Stomach smooth muscle (tissue), 2 donors: Measurements from ENCODE around the gene EMP3.
"Not testable (repeated sequence)": the region's sequence is repeated elsewhere in the genome, so short reads cannot be mapped to it uniquely, and the experiment has no call there.

ENCODE experiments used
- H3K27ac ChIP-seq: one replicate; pipeline ENCODE4 v1.7.0; 2013; ENCODE audit warnings: mild to moderate bottlenecking, low read length, inconsistent platforms
- H3K27me3 ChIP-seq, 2 donors: one replicate each; pipeline ENCODE4 v1.7.0; 2013; ENCODE audit warnings: low read length in 2 of 2; ENCODE audit not compliant: insufficient read depth in 2 of 2, control insufficient read depth in 1 of 2
- H3K36me3 ChIP-seq, 2 donors: one replicate each; pipeline ENCODE4 v1.7.0; 2013; ENCODE audit warnings: low read length in 2 of 2; ENCODE audit not compliant: control insufficient read depth in 2 of 2, insufficient read depth in 2 of 2
- H3K4me1 ChIP-seq: one replicate; pipeline ENCODE4 v1.7.0; 2013; ENCODE audit warnings: low read length; ENCODE audit not compliant: control insufficient read depth, insufficient read depth
- H3K4me3 ChIP-seq, 2 donors: one replicate each; pipeline ENCODE4 v1.7.0; 2013; ENCODE audit warnings: low read length in 2 of 2
- H3K9ac ChIP-seq, 2 donors: one replicate each; pipeline ENCODE4 v1.7.0; 2013; ENCODE audit warnings: low read length in 2 of 2, mild to moderate bottlenecking in 1 of 2
- H3K9me3 ChIP-seq, 2 donors: one replicate each; pipeline ENCODE4 v1.7.0; 2013; ENCODE audit warnings: low read length in 2 of 2; ENCODE audit not compliant: control insufficient read depth in 2 of 2
- donor health status: healthy.
- donor health status: Pancreatic carcinoma.

EMP3 gene, protein sequence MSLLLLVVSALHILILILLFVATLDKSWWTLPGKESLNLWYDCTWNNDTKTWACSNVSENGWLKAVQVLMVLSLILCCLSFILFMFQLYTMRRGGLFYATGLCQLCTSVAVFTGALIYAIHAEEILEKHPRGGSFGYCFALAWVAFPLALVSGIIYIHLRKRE

DNA sequence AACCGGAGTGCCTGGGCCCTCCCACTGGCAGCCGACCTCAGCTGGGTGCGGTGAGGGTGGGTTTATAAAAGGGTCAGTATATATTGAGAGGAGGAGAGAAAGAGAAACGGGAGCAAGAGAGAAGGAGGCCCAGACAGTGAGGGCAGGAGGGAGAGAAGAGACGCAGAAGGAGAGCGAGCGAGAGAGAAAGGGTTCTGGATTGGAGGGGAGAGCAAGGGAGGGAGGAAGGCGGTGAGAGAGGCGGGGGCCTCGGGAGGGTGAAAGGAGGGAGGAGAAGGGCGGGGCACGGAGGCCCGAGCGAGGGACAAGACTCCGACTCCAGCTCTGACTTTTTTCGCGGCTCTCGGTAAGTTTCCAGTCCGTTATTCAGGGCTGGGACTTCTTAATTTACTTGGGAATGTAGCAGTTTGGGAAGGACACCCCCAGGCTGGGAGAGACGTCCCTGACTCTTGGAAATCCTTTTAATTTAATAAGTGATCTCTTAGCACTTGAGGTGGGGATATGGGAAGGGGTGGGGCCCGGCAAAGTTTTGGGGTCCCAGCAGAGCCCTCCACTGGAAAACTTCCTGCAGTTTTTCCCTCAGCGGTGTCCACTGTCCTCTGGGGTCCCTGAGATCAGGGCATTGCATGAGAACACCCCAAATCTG lies at the start of gene EMP3:
Gene EMP3 (plus strand): TSS at position 288 of the 646 bp plus-strand sequence. CDS start 1,293 bp downstream, outside the sequence.
- Histone ChIP-seq H3K36me3 (peaks cover 6 to 10% of the 10 kb centered on the region in 2 donors), H3K4me3 (peak within 1 kb of the TSS; percentile 85), H3K27me3 (no peaks in the 10 kb centered on the region), H3K9me3 (no peaks in the 10 kb centered on the region), H3K27ac (peak within 1 kb of the TSS; percentile 90), H3K9ac (peak within 1 kb of the TSS; percentile 92 to 93), H3K4me1 (peaks cover 56% of the 10 kb centered on the region)

DNA sequence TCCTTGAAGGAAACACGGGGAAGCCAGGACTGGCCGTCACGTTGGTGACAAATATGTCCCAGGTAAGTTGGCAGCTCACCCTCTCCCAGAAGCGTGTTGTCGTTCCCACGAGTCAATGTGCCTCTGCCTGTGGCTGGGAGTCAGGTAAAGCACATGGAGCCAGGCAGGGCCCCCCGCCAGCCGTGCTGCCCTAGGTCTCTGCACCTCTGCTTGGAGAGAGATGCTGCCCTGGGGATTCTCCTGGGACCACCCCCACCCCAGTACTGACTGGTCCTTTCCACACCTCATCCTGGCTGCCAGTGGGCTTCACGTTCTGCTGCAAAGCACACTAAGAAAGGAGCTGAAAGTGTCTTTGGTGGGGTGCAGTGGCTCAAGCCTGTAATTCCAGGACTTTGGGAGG lies 45.6 kb upstream of the EMP3 start:
- Histone ChIP-seq H3K4me1 (no peaks in the 10 kb centered on the region), H3K4me3 (no peak overlapping the region), H3K27ac (no peak overlapping the region), H3K9ac (no peak overlapping the region), H3K27me3 (peaks cover 0 to 8% of the 10 kb centered on the region in 2 donors), H3K36me3 (no peaks in the 10 kb centered on the region), H3K9me3 (peaks cover 4 to 5% of the 10 kb centered on the region in 2 donors)

DNA sequence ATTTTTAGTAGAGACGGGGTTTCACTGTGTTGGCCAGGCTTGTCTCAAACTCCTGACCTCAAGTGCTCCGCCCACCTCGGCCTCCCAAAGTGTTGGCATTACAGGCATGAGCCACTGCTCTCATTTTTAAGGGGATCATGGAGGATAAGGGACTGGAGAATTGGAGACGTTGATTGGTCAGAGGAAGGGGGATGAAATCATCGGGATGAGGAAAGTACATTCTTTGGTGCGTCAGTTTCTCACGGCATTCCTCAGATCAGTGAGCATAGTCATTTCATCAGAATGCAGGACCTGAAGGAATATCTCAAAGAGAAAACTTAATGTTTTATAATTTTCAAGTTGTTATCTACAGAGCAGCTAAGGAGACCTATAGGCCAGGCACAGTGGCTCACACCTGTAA lies 41.4 kb upstream of the EMP3 start:
- no peak overlapping the region for H3K4me3 ChIP-seq
- no peak overlapping the region for H3K27ac ChIP-seq
- H3K4me1 ChIP-seq, result no peaks in the 10 kb centered on the region
- H3K36me3 ChIP-seq, result no peaks in the 10 kb centered on the region
- no peak overlapping the region for H3K9ac ChIP-seq
- peaks cover 0 to 7% of the 10 kb centered on the region in 2 donors for H3K27me3 ChIP-seq
- H3K9me3 ChIP-seq, result peaks cover 7 to 12% of the 10 kb centered on the region in 2 donors

DNA sequence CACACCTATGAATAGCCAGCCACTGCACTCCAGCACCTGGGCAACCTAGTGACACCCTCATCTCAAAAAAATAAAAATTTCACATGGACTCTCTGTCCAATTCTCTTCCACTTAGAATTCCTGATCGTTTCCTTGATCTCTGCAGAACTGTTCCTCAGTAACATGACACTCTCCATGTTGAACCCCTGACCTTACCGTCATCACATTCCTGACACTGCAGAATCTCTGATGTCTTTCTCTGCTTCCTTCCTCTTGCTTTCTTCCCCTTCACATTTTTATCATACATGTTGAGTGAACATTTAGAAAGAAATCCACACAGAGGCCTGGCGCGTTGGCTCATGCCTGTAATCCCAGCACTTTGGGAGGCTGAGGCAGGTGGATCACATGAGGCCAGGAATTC lies 40.5 kb upstream of the EMP3 start:
- no peak overlapping the region for H3K9ac ChIP-seq
- no peaks in the 10 kb centered on the region for H3K36me3 ChIP-seq
- H3K27ac ChIP-seq, result no peak overlapping the region
- no peak overlapping the region for H3K4me3 ChIP-seq
- H3K9me3 ChIP-seq, result peaks cover 7 to 12% of the 10 kb centered on the region in 2 donors
- no peaks in the 10 kb centered on the region for H3K4me1 ChIP-seq
- H3K27me3 ChIP-seq, result peaks cover 0 to 7% of the 10 kb centered on the region in 2 donors

DNA sequence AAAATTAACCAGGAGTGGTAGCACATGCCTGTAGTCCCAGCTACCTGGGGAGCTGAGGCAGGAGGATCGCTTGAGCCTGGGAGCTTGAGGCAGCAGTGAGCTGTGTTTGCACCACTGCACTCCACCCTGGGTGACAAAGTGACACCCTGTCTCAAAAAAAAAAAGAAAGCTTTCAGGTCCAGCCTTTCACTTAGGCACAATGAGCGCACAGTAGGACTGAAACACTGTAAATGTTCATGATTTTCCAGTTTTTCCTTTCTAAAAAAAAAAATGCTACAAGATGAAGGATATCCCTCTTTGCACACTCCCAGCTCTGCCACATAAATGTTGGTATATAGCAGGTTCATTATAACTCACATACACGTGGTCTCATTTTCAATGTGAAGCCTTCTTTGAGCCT lies 37.6 kb upstream of the EMP3 start:
- Histone ChIP-seq H3K36me3 (no peaks in the 10 kb centered on the region), H3K9ac (no peak overlapping the region), H3K27me3 (peaks cover 5 to 12% of the 10 kb centered on the region in 2 donors), H3K27ac (no peak overlapping the region), H3K4me1 (peaks cover 14% of the 10 kb centered on the region), H3K4me3 (no peak overlapping the region), H3K9me3 (peaks cover 7 to 12% of the 10 kb centered on the region in 2 donors)

DNA sequence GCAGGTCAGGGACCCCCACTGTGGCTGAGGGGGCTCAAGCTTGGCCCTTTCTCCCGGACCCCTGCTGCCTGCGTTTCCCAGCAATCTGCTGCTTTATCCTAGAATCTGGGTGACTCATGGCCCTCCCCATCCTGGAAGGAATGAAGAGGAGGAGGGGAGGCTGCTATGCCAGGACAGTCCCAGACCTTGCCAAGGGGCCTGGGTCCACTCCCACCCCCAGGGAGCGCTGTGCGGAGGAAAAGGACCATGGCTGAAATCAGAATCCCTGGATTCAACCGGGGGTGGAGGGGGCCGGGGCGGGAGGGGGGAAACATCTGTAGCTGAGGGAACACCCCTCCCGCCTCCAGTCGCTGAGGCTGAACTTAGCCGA lies 35.0 kb upstream of the EMP3 start:
- Histone ChIP-seq H3K4me3 (peak overlapping the region in 1 of 2 donors; percentile 73), H3K9me3 (peaks cover 2 to 8% of the 10 kb centered on the region in 2 donors), H3K36me3 (no peaks in the 10 kb centered on the region), H3K27ac (no peak overlapping the region), H3K27me3 (peaks cover 5 to 11% of the 10 kb centered on the region in 2 donors), H3K4me1 (peaks cover 14% of the 10 kb centered on the region), H3K9ac (no peak overlapping the region)

DNA sequence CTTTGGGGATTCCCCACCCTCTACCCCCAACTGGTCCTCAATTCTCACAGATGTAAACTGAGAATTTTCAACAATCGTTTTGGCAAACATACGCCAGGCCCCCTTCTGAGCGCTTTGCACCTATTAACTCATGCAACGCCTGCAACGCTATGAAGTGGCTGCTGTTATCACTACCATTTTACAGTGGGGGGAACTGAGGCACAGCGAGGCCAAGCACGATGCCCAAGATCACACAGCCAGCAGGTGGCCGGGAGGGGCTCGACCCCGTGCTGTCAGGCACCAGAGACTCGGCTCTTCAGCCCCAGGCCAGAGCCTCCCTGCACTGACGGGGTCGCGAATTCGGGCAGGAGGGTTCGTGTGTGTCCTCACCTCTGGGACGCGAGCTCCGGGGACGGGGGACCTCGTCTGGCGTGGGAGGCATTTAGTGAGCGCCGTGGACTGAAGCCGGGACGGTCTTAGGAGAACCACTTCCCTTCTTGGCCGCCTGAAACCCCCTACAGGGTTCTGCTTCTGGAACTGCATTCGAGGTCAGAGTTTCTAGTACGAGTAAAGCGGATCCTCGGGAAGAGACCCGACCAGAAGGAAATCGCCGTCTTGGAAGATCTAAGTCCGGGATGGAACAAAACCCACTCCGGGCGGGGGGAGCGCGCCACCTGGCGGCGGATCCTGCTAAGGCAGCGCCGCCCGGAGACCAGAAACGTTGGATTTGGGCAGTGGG lies 34.4 kb upstream of the EMP3 start:
- Histone ChIP-seq H3K4me3 (peak overlapping the region; percentile 44 to 73), H3K27ac (no peak overlapping the region), H3K27me3 (peaks cover 5 to 11% of the 10 kb centered on the region in 2 donors), H3K4me1 (peaks cover 14% of the 10 kb centered on the region), H3K9me3 (peaks cover under 1 to 6% of the 10 kb centered on the region in 2 donors), H3K36me3 (no peaks in the 10 kb centered on the region), H3K9ac (peak overlapping the region; percentile 44 to 47)

DNA sequence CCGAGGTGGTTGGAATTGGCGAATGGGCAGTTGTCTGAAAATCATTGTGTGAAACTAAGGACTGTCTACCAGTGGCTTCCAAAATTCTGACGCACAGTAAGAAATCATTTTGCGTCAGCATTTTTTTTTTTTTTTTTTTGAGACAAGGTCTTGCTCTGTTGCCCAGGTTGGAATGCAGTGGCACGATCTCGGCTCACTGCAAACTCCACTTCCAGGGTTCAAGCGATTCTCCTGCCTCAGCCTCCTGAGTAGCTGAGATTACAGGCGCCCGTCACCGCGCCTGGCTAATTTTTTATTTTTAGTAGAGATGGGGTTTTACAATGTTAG lies 33.9 kb upstream of the EMP3 start:
- H3K9ac ChIP-seq, H3K27ac ChIP-seq, H3K9me3 ChIP-seq, H3K4me3 ChIP-seq, H3K36me3 ChIP-seq: not testable (repeated sequence)
- Histone ChIP-seq H3K27me3 (peaks cover 5 to 11% of the 10 kb centered on the region in 2 donors), H3K4me1 (peaks cover 14% of the 10 kb centered on the region)

DNA sequence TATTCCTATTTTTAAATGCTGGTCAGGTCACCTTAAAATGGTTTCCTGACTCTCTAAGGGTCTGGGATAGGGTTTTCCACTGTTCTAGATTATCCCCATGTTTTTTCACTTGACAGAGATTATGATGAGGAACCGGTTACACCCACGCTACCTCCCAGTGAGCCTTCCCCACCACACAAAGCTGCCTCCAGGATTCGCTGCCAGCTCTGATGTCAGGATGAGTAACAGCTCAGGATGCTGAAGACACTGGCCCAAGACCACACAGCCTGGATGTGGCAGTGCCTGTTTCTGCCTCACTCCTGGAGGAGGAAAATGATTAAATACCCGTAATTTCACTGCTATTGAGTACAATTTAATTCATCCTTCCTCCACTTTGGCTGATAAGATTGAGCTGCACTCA lies 32.6 kb upstream of the EMP3 start:
- H3K4me3 ChIP-seq, result no peak overlapping the region

DNA sequence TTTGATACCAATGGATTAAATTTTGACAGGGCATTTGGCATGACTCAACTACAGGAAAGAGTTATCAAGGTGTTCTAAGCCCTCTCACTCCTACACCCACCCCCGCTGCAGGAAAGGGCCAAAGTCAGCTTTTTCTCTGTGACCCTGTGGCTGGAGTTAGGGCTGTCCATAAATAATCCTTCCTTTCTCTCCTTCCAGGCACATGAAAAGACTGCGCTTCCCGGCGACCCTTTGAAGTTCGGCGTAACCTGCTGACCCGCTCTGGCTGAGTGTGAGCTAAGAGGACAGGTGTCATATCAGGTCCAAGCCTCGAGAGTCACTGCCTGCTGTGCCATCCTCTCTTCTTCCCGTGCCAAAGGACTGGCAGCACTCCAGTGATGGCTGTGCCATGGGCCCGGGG lies 29.9 kb upstream of the EMP3 start:
- H3K27me3 ChIP-seq, result peaks cover 5 to 8% of the 10 kb centered on the region in 2 donors
- H3K9ac ChIP-seq, result no peak overlapping the region
- peaks cover 10% of the 10 kb centered on the region for H3K4me1 ChIP-seq
- H3K36me3 ChIP-seq, result no peaks in the 10 kb centered on the region
- no peak overlapping the region for H3K4me3 ChIP-seq
- no peaks in the 10 kb centered on the region for H3K9me3 ChIP-seq
- no peak overlapping the region for H3K27ac ChIP-seq

More for the DNA sequence above, 32.6 kb upstream of the EMP3 start:
- Histone ChIP-seq H3K27ac (no peak overlapping the region), H3K27me3 (peaks cover 5 to 11% of the 10 kb centered on the region in 2 donors), H3K9ac (no peak overlapping the region), H3K9me3 (no peaks in the 10 kb centered on the region), H3K36me3 (no peaks in the 10 kb centered on the region), H3K4me1 (peaks cover 14% of the 10 kb centered on the region)
